H1 (cell line): ENCODE results near the gene VDR. TPM values are rescaled to one million over a fixed set of nuclear protein-coding genes. Genes with fewer than 3 reads are reported as not detected.
"Not testable (repeated sequence)": the region's sequence is repeated elsewhere in the genome, so short reads cannot be mapped to it uniquely, and the experiment has no call there.

Experiments
- CTCF ChIA-PET: fragments of 300-600 bp; sonication (Branson Sonifier 250); formaldehyde crosslinking; loops from one replicate; lab custom pipeline; 2021; ENCODE audit not compliant: partially characterized antibody; lab: Charles Lee
- POLR2A ChIA-PET: fragments of 300-600 bp; sonication (Branson Sonifier 250); formaldehyde crosslinking; loops from one replicate; lab custom pipeline; 2021; ENCODE audit warnings: inconsistent platforms; ENCODE audit not compliant: partially characterized antibody; lab: Charles Lee
- DNase-seq, 2 experiments: peaks; one replicate each; pipeline versions ENCODE4 v3.0.0 to v3.0.0-alpha.2; 2010 to 2022; ENCODE audit warnings: low spot score in 2 of 2, low read depth in 1 of 2, mixed read lengths in 1 of 2
- FAIRE-seq: peaks from 2 replicates; lab custom pipeline; 2011; peaks lifted over from hg19 to GRCh38; lab: Jason Lieb, UNC
- H2AFZ ChIP-seq: 2 replicates; pipeline ENCODE4 v1.8.1; 2012; ENCODE audit warnings: low read length, inconsistent platforms
- H2AK5ac ChIP-seq: 2 replicates; pipeline ENCODE4 v1.6.1; 2013; ENCODE audit warnings: low read depth, low read length
- H2BK120ac ChIP-seq: replicated peaks from 2 replicates; pipeline ENCODE3; 2013; ENCODE audit warnings: low read depth, low read length, inconsistent platforms
- H2BK12ac ChIP-seq: 2 replicates; pipeline ENCODE4 v1.6.1; 2013; ENCODE audit warnings: low read depth, low read length
- H2BK15ac ChIP-seq: 2 replicates; pipeline ENCODE4 v1.6.1; 2013; ENCODE audit warnings: low read length
- H2BK20ac ChIP-seq: 2 replicates; pipeline ENCODE4 v1.6.1; 2013; ENCODE audit warnings: low read length
- H2BK5ac ChIP-seq: 2 replicates; pipeline ENCODE4 v1.6.1; 2013; ENCODE audit warnings: low read depth, low read length
- H3K14ac ChIP-seq: 2 replicates; pipeline ENCODE4 v1.6.1; 2013; ENCODE audit warnings: inconsistent platforms; ENCODE audit not compliant: insufficient read length
- H3K18ac ChIP-seq: 2 replicates; pipeline ENCODE4 v1.6.1; 2013; ENCODE audit warnings: low read length; ENCODE audit errors: extremely low read depth
- H3K23ac ChIP-seq: 2 replicates; pipeline ENCODE4 v1.6.1; 2013; ENCODE audit warnings: inconsistent platforms; ENCODE audit not compliant: insufficient read length
- H3K23me2 ChIP-seq: 2 replicates; pipeline ENCODE4 v1.6.1; 2013; ENCODE audit warnings: low read depth, low read length
- H3K27ac ChIP-seq: 2 replicates; pipeline ENCODE4 v1.6.1; 2011; ENCODE audit warnings: low read depth, low read length, inconsistent platforms
- H3K27me3 ChIP-seq, 4 experiments: replicated peaks in 1 of 4; 1 replicate in 1 of 4; 2 replicates in 3 of 4; pipeline versions ENCODE4 v1.6.1 to v1.8.1; 2011 to 2013; ENCODE audit warnings: low read length in 3 of 4, mild to moderate bottlenecking in 3 of 4, inconsistent platforms in 2 of 4, mixed read lengths in 2 of 4, moderate library complexity in 1 of 4; ENCODE audit not compliant: control insufficient read depth in 3 of 4, insufficient read depth in 3 of 4; ENCODE audit errors: extremely low read depth in 1 of 4
- H3K36me3 ChIP-seq, 4 experiments: 2 replicates each; pipeline versions ENCODE4 v1.6.1 to v1.8.1; 2011 to 2013; ENCODE audit warnings: mild to moderate bottlenecking in 4 of 4, low read length in 3 of 4, moderate library complexity in 2 of 4, control low read depth in 1 of 4, inconsistent platforms in 1 of 4; ENCODE audit not compliant: insufficient read depth in 4 of 4, control insufficient read depth in 2 of 4
- H3K4ac ChIP-seq: replicated peaks from 2 replicates; pipeline ENCODE3; 2013; ENCODE audit warnings: low read length, low read depth, mixed read lengths, inconsistent platforms; ENCODE audit not compliant: insufficient read length
- H3K4me1 ChIP-seq, 4 experiments: replicated peaks in 1 of 4; 1 replicate in 1 of 4; 2 replicates in 3 of 4; pipeline versions ENCODE4 v1.6.1 to v1.8.1; 2011 to 2013; ENCODE audit warnings: low read length in 3 of 4, inconsistent platforms in 2 of 4, mixed read lengths in 1 of 4; ENCODE audit not compliant: insufficient read depth in 4 of 4, control insufficient read depth in 3 of 4
- H3K4me2 ChIP-seq, 2 experiments: 2 replicates each; pipeline versions ENCODE4 v1.6.1 to v1.8.1; 2011 to 2013; ENCODE audit warnings: low read depth in 2 of 2, low read length in 2 of 2, control low read depth in 1 of 2, inconsistent platforms in 1 of 2, mild to moderate bottlenecking in 1 of 2; ENCODE audit not compliant: insufficient read depth in 1 of 2
- H3K4me3 ChIP-seq, 4 experiments: fragments of 200-600, 300-600 bp in 1 of 4; sonication (generic), shearing (Covaris generic), sonication (Bioruptor Twin) in 1 of 4; 2 replicates each; pipeline versions ENCODE4 v1.5.1 to v1.8.1; 2011 to 2016; ENCODE audit warnings: low read length in 4 of 4, low read depth in 3 of 4, control low read depth in 2 of 4, inconsistent platforms in 2 of 4, mild to moderate bottlenecking in 2 of 4, mixed read lengths in 1 of 4, moderate library complexity in 1 of 4; ENCODE audit not compliant: insufficient read depth in 2 of 4; ENCODE audit errors: extremely low read depth in 1 of 4
- H3K56ac ChIP-seq: replicated peaks from 2 replicates; pipeline ENCODE3; 2013; ENCODE audit warnings: low read depth, mild to moderate bottlenecking, mixed read lengths, low read length, inconsistent platforms; ENCODE audit not compliant: insufficient read length
- H3K79me1 ChIP-seq: 2 replicates; pipeline ENCODE4 v1.6.1; 2013; ENCODE audit warnings: low read depth, low read length, control low read depth
- H3K79me2 ChIP-seq, 2 experiments: 2 replicates each; pipeline versions ENCODE4 v1.6.1 to v1.8.1; 2012 to 2013; ENCODE audit warnings: low read length in 2 of 2, mild to moderate bottlenecking in 2 of 2, inconsistent platforms in 1 of 2; ENCODE audit not compliant: insufficient read depth in 2 of 2, control insufficient read depth in 1 of 2
- H3K9ac ChIP-seq, 4 experiments: replicated peaks in 1 of 4; 1 replicate in 1 of 4; 2 replicates in 3 of 4; pipeline versions ENCODE4 v1.6.1 to v1.8.1; 2011 to 2013; ENCODE audit warnings: low read depth in 3 of 4, low read length in 3 of 4, control low read depth in 2 of 4, mild to moderate bottlenecking in 2 of 4, moderate library complexity in 2 of 4, inconsistent platforms in 1 of 4; ENCODE audit errors: extremely low read depth in 1 of 4
- H3K9me3 ChIP-seq, 2 experiments: 2 replicates each; pipeline versions ENCODE4 v1.6.1 to v1.8.1; 2012 to 2013; ENCODE audit warnings: mild to moderate bottlenecking in 2 of 2, moderate library complexity in 2 of 2, control low read depth in 1 of 2, inconsistent platforms in 1 of 2, low read depth in 1 of 2, low read length in 1 of 2, mixed read lengths in 1 of 2; ENCODE audit not compliant: insufficient read depth in 2 of 2
- H4K20me1 ChIP-seq, 2 experiments: replicated peaks in 1 of 2; 2 replicates each; pipeline versions ENCODE3 to v1.8.1; 2011 to 2013; ENCODE audit warnings: inconsistent platforms in 2 of 2, low read length in 2 of 2, mild to moderate bottlenecking in 1 of 2; ENCODE audit not compliant: insufficient read depth in 2 of 2, control insufficient read depth in 1 of 2
- H4K5ac ChIP-seq: 2 replicates; pipeline ENCODE4 v1.6.1; 2013; ENCODE audit warnings: low read length, low read depth, mixed read lengths, inconsistent platforms; ENCODE audit not compliant: insufficient read length
- H4K8ac ChIP-seq: 2 replicates; pipeline ENCODE4 v1.8.0; 2013; ENCODE audit warnings: mild to moderate bottlenecking, moderate library complexity, low read length, inconsistent platforms; ENCODE audit not compliant: insufficient read depth; ENCODE audit errors: extremely low read depth
- H4K91ac ChIP-seq: replicated peaks from 2 replicates; pipeline ENCODE3; 2013; ENCODE audit warnings: low read length, mixed read lengths, inconsistent platforms; ENCODE audit not compliant: insufficient read length
- POU5F1 ChIP-seq: IDR thresholded peaks from 2 replicates; pipeline ENCODE4 v1.6.1; 2011; ENCODE audit warnings: low read depth, mild to moderate bottlenecking, low read length, moderate library complexity
- WGBS, 2 experiments: shearing (Covaris generic) in 1 of 2; methylation state at CpG; one replicate each; pipeline versions ENCODE4 v1.1.6 to v1.1.7; 2013 to 2015; ENCODE audit warnings: low lambda C conversion rate in 2 of 2, mixed read lengths in 2 of 2, inconsistent platforms in 1 of 2, low coverage in 1 of 2, missing lambda C conversion rate in 1 of 2; ENCODE audit not compliant: insufficient replicate concordance in 2 of 2, insufficient coverage in 1 of 2, insufficient read length in 1 of 2; ENCODE audit errors: extremely low coverage in 1 of 2, missing lambda C conversion rate in 1 of 2; 5-methylcytosine and 5-hydroxymethylcytosine counted together
- polyA plus RNA-seq, 7 experiments: library from polyadenylated mRNA; depleted of rRNA in 3 of 7; stranded (reverse) in 5 of 7; unstranded in 2 of 7; fragments of >200 nt in 5 of 7; fragments of 200-250 nt in 2 of 7; gene quantifications; 1 replicate in 5 of 7; 2 replicates in 1 of 7; 4 replicates in 1 of 7; pipeline versions ENCODE4 v1.2.1 to v1.2.3, GENCODE V29; 2011 to 2013; ENCODE audit warnings: missing spikeins in 2 of 7, mixed read lengths in 2 of 7
- total RNA-seq: library from RNA; stranded (reverse); fragmentation: NEBNext Ultra II Directional; extraction: Animal tissue kit (Norgen Biotek cat#: 25700); gene quantifications from 2 replicates; pipeline ENCODE4 v1.2.1, GENCODE V29; 2021

The VDR gene
- total and polyA plus RNA-seq, 2 of the 8 experiments (the other 6 are each of a cell fraction or from before 2014, with no cell fraction given): 0.44 to 0.65 TPM

GRCh38 chr12:47816403-47817271 lies 88.2 kb downstream of the VDR start (continued):
- no peak for TF ChIP-seq POU5F1

GRCh38 chr12:47815447-47815846 lies 89.3 kb downstream of the VDR start:
- H3K18ac ChIP-seq, H2BK12ac ChIP-seq, H3K4ac ChIP-seq, FAIRE-seq, H2BK120ac ChIP-seq, H3K27me3 ChIP-seq, H2BK15ac ChIP-seq, DNase-seq, H3K14ac ChIP-seq, H3K36me3 ChIP-seq, H3K23me2 ChIP-seq, H3K9ac ChIP-seq, H4K5ac ChIP-seq, H3K9me3 ChIP-seq, H3K56ac ChIP-seq, H3K27ac ChIP-seq, H2AFZ ChIP-seq, H4K8ac ChIP-seq, H3K4me2 ChIP-seq, H2BK20ac ChIP-seq, H3K23ac ChIP-seq, H2AK5ac ChIP-seq, H3K4me3 ChIP-seq: not testable (repeated sequence)
- Histone ChIP-seq H3K79me1 (peaks cover 10% of the 10 kb centered on the region), H2BK5ac (0 out of 2 replicates have a peak overlapping the region, but pooled peaks have one; percentile 90), H4K20me1 (peaks cover 2 to 19% of the 10 kb centered on the region in 2 experiments), H4K91ac (peak overlapping the region; percentile 18), H3K4me1 (peaks cover 25 to 70% (median 56%) of the 10 kb centered on the region in 4 experiments), H3K79me2 (peaks cover 4 to 74% of the 10 kb centered on the region in 2 experiments; a peak in 3 of 4 replicates)
- ChIA-PET CTCF (interaction anchor here (0.7 to 58.8 kb wide), 4 partner anchors 14 to 372 kb away, joined by 4 to 2001 read pairs (median 80); no protein-coding TSS in a partner anchor), POLR2A (interaction anchor here (5.8 to 29.3 kb wide), 2 partner anchors 18 to 22 kb away, joined by 32 to 480 read pairs; no protein-coding TSS in a partner anchor)
- 93% methylated on average over 5 of the region's 5 CpGs; no CpG with 5 or more reads in 1 of the 2 experiments for WGBS, 2 experiments
